NB4 (cell line): Measurements from ENCODE around the gene PAFAH1B2.

Experiments
- CTCF ChIP-seq: IDR thresholded peaks from one replicate; pipeline ENCODE4 v1.5.1; 2012; ENCODE audit warnings: low read depth, low read length
- MAX ChIP-seq: IDR thresholded peaks from 2 replicates; pipeline ENCODE4 v1.6.1; 2011; ENCODE audit warnings: low read depth, low read length
- MYC ChIP-seq: IDR thresholded peaks from 2 replicates; pipeline ENCODE4 v1.6.1; 2011; ENCODE audit warnings: low read depth, low read length
- POLR2A ChIP-seq: IDR thresholded peaks from 2 replicates; pipeline ENCODE4 v1.6.1; 2011; ENCODE audit warnings: mild to moderate bottlenecking; ENCODE audit not compliant: insufficient read length; ENCODE audit errors: extremely low read depth

GRCh38 chr11:117202386-117203068 is 58.4 kb downstream of the PAFAH1B2 start:
- TF ChIP-seq CTCF (no peak), MYC (no peak), POLR2A (no peak), MAX (no peak)
